Stimulated activated memory B cell treated with anti-CD40 and anti-IgM and Interleukin-4, amounts not matched to agents 10 μg/mL and 1 μg/mL and 100 μg/mL, for 72 hours (primary cell): Measurements from ENCODE around the gene WT1.

Source experiments
- ATAC-seq: fragments of 150-1000 bp; cut with Tn5 transposase; 2 replicates; pipeline ENCODE4 v1.10.0; 2021
- H3K27ac Mint-ChIP-seq: one replicate; pipeline ENCODE4 v1.8.0; 2022; ENCODE audit warnings: mild to moderate bottlenecking, mixed read lengths
- H3K27me3 Mint-ChIP-seq: one replicate; pipeline ENCODE4 v1.8.0; 2022; ENCODE audit warnings: mixed read lengths
- H3K36me3 Mint-ChIP-seq: one replicate; pipeline ENCODE4 v1.8.0; 2022; ENCODE audit warnings: mixed read lengths
- H3K4me1 Mint-ChIP-seq: one replicate; pipeline ENCODE4 v1.8.0; 2022; ENCODE audit warnings: mixed read lengths
- H3K4me3 Mint-ChIP-seq: one replicate; pipeline ENCODE4 v1.8.0; 2022; ENCODE audit warnings: mild to moderate bottlenecking, moderate library complexity, mixed read lengths
- H3K9me3 Mint-ChIP-seq: one replicate; pipeline ENCODE4 v1.8.0; 2022; ENCODE audit warnings: mixed read lengths

WT1 gene

DNA sequence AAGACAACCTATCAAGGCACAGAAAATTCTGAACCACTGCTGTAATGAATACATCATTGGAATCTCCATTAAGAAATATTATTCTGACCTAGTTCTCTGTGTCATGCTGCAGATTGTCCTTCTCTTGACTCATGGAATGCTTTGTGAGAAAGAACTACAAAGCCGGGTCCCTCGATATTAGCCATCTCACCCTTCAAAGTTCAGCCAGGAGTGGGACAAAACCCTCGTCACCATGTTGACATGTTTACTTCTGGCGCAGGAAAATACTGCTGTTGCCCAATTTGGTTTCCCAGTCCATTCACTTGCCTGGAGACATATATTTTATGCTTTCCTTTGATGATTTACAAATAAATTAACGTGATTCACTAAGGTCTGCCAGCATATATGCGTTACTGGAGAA lies 10.9 kb upstream of the WT1 start:
- Mint-ChIP-seq H3K9me3 (no peaks in the 10 kb centered on the region), H3K27me3 (peaks cover 26% of the 10 kb centered on the region)
- no peak for ATAC-seq

DNA sequence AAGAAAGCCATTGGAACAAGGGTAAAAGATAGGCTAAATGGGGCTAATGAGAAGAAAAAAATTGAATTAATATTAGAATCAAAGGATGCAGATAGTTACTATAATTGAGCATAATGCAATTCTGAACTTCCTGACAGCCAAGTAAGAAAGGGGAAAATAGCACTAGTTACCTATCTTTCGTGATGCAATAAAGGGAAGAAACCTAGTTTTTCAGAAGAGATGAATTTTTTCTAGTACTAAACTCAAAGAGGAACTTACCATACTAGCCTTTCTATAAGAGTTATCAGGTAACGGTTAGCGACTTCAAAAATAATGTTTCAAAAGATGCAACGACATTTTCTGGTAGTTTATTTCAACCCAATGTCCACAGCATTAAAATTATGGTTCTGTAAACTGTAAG lies 8.8 kb upstream of the WT1 start:
- Mint-ChIP-seq H3K9me3 (no peaks in the 10 kb centered on the region), H3K4me1 (no peaks in the 10 kb centered on the region), H3K4me3 (no peak overlapping the region), H3K27ac (no peak overlapping the region), H3K27me3 (peaks cover 46% of the 10 kb centered on the region), H3K36me3 (no peaks in the 10 kb centered on the region)
- ATAC-seq, result no peak

More for the DNA sequence above, 10.9 kb upstream of the WT1 start:
- Mint-ChIP-seq H3K27ac (no peak overlapping the region), H3K4me3 (no peak overlapping the region), H3K36me3 (no peaks in the 10 kb centered on the region), H3K4me1 (no peaks in the 10 kb centered on the region)

DNA sequence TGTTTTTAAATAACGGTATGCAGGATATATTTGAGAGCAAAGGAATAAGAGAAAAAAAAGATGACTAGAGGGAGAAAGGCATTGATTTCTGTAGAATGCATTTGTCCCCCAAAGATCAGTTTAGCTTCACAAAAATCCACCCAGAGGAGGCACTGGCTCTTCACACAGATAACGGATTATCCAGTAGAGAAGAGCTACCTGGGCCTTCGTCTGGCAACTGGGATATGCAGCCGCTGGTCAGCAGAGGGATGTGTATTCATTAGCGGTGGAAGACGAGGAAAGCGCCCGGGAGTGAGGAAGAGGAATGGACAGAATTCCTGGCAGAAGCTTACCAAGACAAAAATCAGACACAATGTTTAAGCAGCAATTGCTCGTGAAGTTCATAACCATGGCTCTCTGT lies 5.6 kb upstream of the WT1 start:
- Mint-ChIP-seq H3K9me3 (no peaks in the 10 kb centered on the region), H3K27ac (no peak overlapping the region), H3K4me3 (no peak overlapping the region), H3K4me1 (peaks cover 8% of the 10 kb centered on the region), H3K27me3 (peaks cover 73% of the 10 kb centered on the region), H3K36me3 (no peaks in the 10 kb centered on the region)
- ATAC-seq, result no peak

DNA sequence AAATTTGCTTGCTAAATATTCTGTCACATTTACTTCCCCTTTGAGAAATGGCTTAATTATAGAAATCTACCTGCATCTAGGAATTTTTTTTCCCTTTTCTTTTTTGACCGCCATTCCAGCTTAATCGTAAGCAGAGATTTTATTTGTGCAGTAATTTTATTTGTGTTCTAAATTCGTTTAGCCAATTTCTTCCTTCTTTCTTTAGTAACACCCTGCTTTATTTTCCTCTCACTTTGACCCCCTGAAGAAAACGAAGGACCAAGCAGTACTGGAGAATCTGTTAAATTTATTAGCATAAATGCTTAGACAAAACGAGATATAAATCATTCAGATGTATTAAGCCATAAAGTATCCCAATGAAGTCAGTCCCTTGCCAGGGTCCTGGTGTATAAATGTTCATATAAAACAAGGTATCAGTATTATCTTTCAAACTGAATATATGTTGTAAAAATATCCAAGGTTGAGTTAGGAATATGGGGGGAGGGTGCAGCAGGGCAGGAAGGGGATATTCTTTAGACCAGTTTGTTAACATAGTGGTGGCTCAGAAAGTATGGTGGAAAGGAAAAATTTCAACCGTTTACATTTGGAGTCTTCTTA lies 5.1 kb upstream of the WT1 start:
- Mint-ChIP-seq H3K36me3 (no peaks in the 10 kb centered on the region), H3K9me3 (no peaks in the 10 kb centered on the region), H3K27ac (no peak overlapping the region), H3K4me3 (no peak overlapping the region), H3K27me3 (peaks cover 73% of the 10 kb centered on the region), H3K4me1 (peaks cover 12% of the 10 kb centered on the region)
- no peak for ATAC-seq

DNA sequence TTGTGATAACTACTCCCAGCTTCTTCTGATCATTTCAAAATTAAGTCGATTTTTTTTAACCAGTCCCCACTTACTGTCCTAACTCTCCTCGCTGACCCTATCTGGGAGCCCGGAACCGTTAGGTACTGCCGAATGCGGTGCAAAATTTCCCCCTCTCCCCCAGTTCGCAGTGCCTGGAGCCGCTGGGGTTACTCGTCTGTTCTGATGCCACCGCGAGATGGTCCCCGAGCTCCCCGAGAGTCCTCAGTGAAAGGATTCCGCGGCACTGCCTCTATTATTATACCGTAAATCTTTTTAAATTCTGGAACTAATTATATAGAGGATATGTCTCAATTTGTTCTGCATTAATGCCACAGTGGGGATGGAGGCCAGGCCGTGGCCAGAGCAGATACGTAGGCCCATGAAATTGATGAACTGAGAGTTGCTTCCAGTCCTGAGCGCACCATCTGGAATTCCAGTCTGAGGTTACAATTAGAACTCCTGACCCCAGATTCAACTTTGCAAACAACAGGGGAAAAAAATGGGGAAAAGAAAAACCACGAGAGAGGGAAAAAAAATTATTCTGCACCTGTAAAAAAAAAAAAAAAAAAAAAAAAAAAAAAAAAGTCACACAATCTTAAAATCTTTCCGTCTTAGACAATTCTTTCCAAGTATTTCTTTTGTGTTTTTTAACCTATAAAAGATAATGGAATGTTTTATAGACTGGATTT lies 4.3 kb upstream of the WT1 start:
- Mint-ChIP-seq H3K27ac (no peak overlapping the region), H3K4me3 (no peak overlapping the region), H3K36me3 (no peaks in the 10 kb centered on the region), H3K27me3 (peaks cover 75% of the 10 kb centered on the region), H3K4me1 (peaks cover 12% of the 10 kb centered on the region), H3K9me3 (no peaks in the 10 kb centered on the region)
- no peak for ATAC-seq

DNA sequence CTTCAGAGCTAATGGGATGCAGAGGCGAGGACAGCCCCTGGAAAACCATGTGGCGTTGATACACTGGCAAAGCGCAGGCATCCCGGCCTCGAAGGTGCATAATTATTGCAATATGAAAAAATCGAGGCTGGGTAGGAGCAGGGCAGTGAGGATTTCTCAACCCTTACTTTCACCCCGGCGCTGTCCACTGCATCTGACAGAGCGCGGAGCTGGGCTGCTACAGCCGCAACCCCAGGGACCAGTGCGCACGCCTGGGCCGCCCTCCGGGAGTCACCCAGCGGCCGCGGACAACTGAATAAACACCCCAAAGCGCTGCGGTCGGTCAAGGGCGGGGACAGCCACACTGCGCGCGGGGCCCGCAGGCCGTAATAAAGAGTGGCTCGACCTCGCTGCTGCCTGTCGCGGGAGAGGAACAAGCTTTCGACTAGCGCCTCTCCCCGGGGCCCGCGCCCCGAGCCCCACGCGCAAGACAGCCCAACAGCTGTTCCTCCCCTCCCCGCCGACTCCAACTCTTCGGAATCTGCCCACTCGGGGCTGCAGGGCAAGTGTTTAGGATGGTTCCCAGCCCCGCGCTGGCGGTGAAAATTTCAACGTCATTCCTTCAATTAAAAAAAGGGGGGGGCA lies 3.6 kb upstream of the WT1 start:
- no peak for ATAC-seq
- no peaks in the 10 kb centered on the region for H3K36me3 Mint-ChIP-seq
- H3K27me3 Mint-ChIP-seq, result peaks cover 81% of the 10 kb centered on the region
- H3K9me3 Mint-ChIP-seq, result no peaks in the 10 kb centered on the region
- peaks cover 12% of the 10 kb centered on the region for H3K4me1 Mint-ChIP-seq
- H3K4me3 Mint-ChIP-seq, result no peak overlapping the region
- H3K27ac Mint-ChIP-seq, result no peak overlapping the region

DNA sequence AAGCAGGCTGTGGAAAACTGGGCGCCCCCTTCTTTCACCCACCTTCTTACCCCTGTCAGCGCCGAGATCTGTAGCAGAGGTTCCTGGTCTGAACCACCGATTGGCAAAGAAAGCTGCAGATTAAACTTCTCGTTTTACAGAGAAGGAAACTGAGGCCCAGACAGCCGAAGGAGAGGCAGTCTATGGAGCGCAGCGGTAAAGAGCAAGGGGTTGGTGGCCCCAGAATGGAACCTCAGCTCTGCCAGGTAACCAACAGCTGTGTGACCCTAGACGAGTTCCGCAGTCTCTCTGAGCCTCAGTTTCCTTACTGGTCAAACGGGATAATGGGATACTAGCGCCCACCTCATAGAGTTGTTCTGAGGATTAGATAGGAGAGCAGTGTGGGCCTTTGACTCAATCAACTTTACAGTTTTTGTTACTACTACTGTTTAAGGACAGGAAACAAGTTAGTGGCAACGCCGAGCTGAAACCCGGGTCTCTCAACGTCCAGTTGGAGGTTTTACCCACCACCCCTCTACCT lies 3.1 kb upstream of the WT1 start:
- H3K27ac Mint-ChIP-seq, result no peak overlapping the region
- no peaks in the 10 kb centered on the region for H3K9me3 Mint-ChIP-seq
- ATAC-seq, result no peak
- H3K4me1 Mint-ChIP-seq, result peaks cover 12% of the 10 kb centered on the region
- H3K27me3 Mint-ChIP-seq, result peaks cover 87% of the 10 kb centered on the region
- H3K4me3 Mint-ChIP-seq, result no peak overlapping the region
- H3K36me3 Mint-ChIP-seq, result no peaks in the 10 kb centered on the region

DNA sequence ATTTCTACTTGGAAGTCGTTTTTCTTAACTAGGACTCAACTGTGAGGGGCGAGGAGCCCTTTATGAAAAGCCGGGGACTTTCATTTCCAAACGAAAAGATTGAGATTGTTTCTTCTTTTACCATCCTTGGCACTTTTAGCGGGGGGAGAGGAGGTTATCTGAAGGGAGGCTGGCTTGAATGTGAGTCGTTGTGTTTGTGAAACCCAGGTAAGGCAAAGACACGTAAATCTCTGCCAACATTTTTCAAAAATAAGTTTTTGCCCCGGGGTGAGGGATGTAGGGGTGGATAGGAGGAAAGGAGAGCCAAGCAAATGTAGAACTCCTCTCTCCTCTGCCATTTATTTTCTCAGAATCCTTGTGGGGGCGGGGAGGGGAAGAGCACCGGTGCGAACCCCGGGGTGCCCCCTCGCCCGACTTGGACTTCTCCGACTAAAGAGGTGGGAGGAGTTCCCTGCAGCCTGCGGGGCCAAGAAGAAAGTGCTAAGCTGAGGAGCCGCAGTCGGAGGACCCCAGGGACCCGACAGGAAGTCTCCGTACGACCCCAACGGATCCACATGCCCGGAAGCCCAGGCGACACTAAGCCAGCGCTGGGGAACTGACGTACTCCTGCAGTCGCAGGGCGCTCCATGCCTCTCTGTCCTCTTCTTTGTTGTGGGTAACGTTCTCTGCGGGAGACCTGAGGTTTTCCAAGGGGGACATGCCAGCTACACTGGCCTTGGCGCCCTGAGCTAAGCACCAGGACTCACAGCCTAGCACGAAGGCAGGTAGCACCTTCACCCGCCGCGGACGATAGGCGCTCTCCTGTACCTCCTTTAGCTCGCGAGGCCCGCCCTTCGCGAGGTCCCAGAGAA lies 2.4 kb upstream of the WT1 start:
- Mint-ChIP-seq H3K36me3 (no peaks in the 10 kb centered on the region), H3K27me3 (peaks cover 92% of the 10 kb centered on the region), H3K4me1 (peaks cover 12% of the 10 kb centered on the region), H3K27ac (no peak overlapping the region), H3K9me3 (no peaks in the 10 kb centered on the region), H3K4me3 (no peak overlapping the region)
- ATAC-seq, result no peak

DNA sequence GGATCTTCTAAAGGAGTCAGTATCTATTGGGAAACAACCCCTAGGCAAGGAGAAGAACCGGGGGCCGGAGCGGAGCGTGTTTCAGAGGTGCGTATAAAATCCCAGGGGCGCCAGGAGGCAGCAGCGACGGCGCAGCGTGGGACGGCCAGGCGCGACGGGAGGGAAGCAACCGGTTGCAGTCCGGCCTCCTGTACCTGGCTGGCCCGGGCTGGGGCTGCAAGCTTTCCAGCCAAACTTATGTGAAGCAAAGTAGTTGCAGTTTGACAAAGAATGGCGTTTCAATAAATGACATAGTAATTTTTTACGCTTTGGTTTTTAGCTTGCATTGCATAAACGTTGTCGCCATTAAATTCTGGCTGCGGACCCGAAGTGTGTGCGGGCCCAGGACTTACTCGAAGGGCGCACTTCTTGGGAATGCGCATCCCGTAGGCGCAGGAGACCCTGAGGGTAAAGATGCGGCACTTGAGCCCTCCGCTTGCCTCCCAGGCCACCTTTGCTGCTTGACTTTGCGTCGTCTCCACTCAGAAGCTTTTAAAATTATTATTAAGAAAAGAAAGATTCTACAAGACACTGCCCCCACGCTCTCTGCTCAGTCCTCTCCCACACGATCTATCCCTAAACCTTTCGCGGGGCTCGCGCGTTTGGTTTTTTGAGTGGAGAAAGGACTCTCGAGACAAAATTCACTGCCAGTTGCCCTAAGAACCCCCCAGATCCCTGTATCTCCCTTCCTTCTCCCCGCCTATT lies 1.6 kb upstream of the WT1 start:
- H3K4me1 Mint-ChIP-seq, result peaks cover 12% of the 10 kb centered on the region
- H3K4me3 Mint-ChIP-seq, result no peak overlapping the region
- H3K27me3 Mint-ChIP-seq, result peaks cover 92% of the 10 kb centered on the region
- H3K27ac Mint-ChIP-seq, result no peak overlapping the region
- no peak for ATAC-seq
- H3K9me3 Mint-ChIP-seq, result no peaks in the 10 kb centered on the region
- no peaks in the 10 kb centered on the region for H3K36me3 Mint-ChIP-seq

DNA sequence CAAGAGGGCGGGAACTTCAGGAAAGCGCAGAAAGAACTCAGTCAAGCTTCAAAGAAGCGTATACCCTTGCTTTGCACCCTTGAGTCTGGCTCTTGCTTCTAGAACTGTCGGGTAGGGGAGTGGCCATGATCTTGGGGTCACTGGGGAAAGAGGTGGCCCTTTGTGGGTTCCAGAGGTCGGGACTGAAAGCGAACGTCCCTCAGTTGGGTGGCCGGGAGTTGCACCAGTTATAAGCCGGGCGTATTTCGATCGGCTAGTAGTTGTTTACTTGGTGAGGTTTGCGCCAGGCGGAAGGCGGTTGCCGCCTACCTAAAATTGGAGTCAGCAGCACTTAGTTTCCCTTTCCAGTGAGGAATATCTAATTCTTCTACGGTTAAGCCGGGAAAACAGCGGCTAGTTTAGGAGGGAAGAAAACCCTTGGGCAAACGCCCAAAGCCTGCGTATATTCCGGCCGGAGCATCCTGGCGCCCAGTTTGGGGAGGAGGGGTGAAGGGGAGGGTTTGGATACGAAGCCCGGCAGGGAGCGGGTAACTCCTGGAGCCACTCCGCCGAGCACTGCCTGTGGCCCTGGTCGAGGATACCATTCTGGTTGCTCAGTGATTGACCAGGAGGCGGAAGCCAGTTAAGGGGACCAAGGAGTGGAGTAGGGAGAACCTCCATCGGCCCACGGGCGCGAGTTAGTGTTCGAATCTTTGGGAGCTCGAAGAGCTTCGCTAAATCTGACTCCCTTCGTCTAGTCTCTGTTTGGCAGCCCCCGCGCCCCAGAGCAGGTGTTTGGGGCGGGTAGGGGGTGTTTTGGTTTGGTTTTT lies 807 bp upstream of the WT1 start:
- Mint-ChIP-seq H3K36me3 (no peaks in the 10 kb centered on the region), H3K4me1 (peaks cover 12% of the 10 kb centered on the region), H3K27ac (no peak overlapping the region), H3K27me3 (peaks cover 92% of the 10 kb centered on the region), H3K4me3 (no peak overlapping the region), H3K9me3 (no peaks in the 10 kb centered on the region)
- ATAC-seq, result no peak

DNA sequence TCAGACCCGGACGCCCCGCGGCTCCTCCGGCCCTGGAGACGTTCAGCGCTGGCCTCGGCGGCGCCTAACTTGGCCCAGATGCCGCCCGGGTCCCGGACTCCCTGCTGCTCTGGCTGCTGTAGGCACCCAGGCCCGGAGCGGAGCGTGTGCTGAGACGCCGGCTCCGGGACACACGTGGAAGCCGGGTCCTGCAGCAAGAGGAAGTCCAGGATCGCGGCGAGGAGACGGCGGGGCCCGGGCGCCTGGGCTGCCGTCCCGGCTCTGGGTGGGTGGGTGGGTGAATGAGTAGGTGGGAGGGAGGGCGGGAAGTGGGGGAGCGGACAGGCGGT lies 223 bp downstream of the WT1 start:
- Mint-ChIP-seq H3K4me3 (no peak overlapping the region), H3K4me1 (peaks cover 12% of the 10 kb centered on the region), H3K9me3 (peaks cover 2% of the 10 kb centered on the region), H3K27me3 (peaks cover 92% of the 10 kb centered on the region), H3K36me3 (no peaks in the 10 kb centered on the region), H3K27ac (no peak overlapping the region)
- ATAC-seq, result no peak

DNA sequence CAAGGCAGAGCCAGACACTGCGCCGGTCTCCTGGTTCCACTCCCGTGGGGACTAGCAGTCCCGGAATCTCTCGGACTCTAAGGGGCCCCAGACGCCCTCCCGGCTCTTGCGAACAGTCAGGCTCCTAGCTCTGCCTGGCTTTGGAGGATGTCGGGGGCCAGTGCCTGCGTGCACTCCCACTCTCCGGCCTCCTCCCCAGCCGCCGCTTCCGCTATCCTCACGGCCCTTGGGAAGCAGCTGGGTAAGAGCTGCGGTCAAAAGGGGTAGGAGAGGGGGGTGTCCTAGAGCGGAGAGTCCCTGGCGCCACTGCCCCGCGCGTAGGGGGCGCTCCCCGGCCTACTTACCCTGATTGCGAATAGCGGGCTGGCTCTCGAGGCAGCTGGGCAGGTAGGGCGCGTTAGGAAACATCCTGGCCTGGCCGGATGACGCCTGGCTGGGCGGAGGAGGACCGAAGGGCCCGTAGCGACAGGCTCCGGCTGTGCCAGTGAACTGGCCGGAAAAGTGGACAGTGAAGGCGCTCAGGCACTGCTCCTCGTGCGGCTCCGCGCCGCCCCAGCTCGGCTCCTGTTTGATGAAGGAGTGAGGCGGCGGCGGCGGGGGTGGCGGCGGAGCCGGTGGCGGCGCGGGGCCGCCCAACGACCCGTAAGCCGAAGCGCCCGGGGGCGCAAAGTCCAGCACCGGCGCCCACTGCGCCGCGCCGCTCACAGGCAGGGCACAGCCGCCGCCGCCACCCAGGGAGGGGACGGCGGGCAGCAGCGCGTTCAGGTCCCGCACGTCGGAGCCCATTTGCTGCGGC lies 785 bp downstream of the WT1 start:
- no peaks in the 10 kb centered on the region for H3K36me3 Mint-ChIP-seq
- H3K4me3 Mint-ChIP-seq, result no peak overlapping the region
- H3K9me3 Mint-ChIP-seq, result peaks cover 3% of the 10 kb centered on the region
- no peak for ATAC-seq
- peaks cover 12% of the 10 kb centered on the region for H3K4me1 Mint-ChIP-seq
- H3K27me3 Mint-ChIP-seq, result peaks cover 92% of the 10 kb centered on the region
- H3K27ac Mint-ChIP-seq, result no peak overlapping the region

DNA sequence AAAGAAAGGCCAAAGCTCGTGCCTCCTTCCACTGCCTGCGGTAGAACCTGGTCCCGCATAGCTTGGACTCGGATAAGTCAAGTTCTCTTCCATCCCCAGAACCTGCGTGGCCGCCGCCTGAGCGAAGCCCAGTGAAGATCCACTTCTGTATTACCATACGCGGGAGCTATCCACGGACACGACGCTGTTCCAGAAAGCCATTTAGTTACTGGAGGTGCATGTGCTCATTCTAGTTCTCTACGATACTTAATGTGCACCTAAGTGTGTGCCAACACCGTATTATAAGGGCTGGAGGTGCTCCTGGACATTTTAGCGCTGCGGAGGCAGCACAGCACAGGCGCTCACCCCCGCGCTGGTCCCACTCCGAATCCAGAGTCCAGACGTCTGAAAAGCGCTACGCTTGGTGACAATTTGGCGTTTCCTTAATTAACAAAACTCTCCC lies 1.4 kb downstream of the WT1 start:
- H3K9me3 Mint-ChIP-seq, result peaks cover 3% of the 10 kb centered on the region
- no peak overlapping the region for H3K4me3 Mint-ChIP-seq
- peaks cover 93% of the 10 kb centered on the region for H3K27me3 Mint-ChIP-seq
- peaks cover 12% of the 10 kb centered on the region for H3K4me1 Mint-ChIP-seq
- no peak for ATAC-seq
- no peaks in the 10 kb centered on the region for H3K36me3 Mint-ChIP-seq
- no peak overlapping the region for H3K27ac Mint-ChIP-seq
